ENCODE results near the gene SHOC2.

- no peak for TF ChIP-seq CTCF (IDR thresholded peaks at IDR 0.05)
- no peak for TF ChIP-seq POLR2AphosphoS5 (IDR thresholded peaks at IDR 0.05)
- TF ChIP-seq POLR2A (IDR thresholded peaks at IDR 0.05): no peak
- TF ChIP-seq EP300 (IDR thresholded peaks at IDR 0.05): no peak
These were observed 27.7 kb downstream of the SHOC2 start for GRCh38 chr10:110947061-110947595.
